IPS-15b (cell line): ENCODE results near the gene TTI1.

Experiments
- H3K27me3 ChIP-seq: one replicate; pipeline ENCODE4 v1.6.1; 2013; ENCODE audit warnings: low read length; ENCODE audit not compliant: control insufficient read depth, insufficient read depth
- H3K36me3 ChIP-seq: one replicate; pipeline ENCODE4 v1.6.1; 2013; ENCODE audit warnings: low read length; ENCODE audit not compliant: control insufficient read depth, insufficient read depth
- H3K4me1 ChIP-seq: one replicate; pipeline ENCODE4 v1.6.1; 2013; ENCODE audit warnings: mild to moderate bottlenecking, low read length; ENCODE audit not compliant: control insufficient read depth, insufficient read depth
- H3K4me3 ChIP-seq: one replicate; pipeline ENCODE4 v1.5.1; 2013; ENCODE audit warnings: low read depth, low read length
- H3K9ac ChIP-seq: one replicate; pipeline ENCODE4 v1.6.1; 2013; ENCODE audit warnings: low read depth, mild to moderate bottlenecking, low read length
- H3K9me3 ChIP-seq: one replicate; pipeline ENCODE4 v1.6.1; 2013; ENCODE audit warnings: mild to moderate bottlenecking, low read length; ENCODE audit not compliant: control insufficient read depth, insufficient read depth

Gene TTI1

DNA sequence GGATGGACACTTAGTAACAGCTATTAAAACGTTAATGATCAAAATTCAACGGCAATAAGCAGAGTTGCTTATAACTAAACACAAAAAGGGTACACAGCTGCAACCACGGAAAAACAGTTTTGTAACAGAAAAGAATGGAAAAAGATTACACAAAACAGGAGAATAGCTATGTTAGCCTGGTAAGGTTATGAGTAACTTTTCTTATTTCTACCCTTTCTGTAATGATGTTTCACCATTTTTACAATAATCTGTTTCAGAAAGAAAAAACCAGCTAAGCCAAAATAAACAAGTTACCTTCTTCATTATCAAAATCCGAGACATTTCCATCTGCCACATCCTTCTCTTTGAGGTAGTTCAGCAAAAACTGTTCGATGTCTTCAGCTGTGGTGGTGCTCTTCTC is 27.4 kb downstream of the TTI1 start:
- peaks cover 20% of the 10 kb centered on the region for H3K36me3 ChIP-seq
- no peak overlapping the region for H3K9ac ChIP-seq
- no peak overlapping the region for H3K4me3 ChIP-seq
- H3K27me3 ChIP-seq = no peaks in the 10 kb centered on the region
- H3K9me3 ChIP-seq = no peaks in the 10 kb centered on the region
- no peaks in the 10 kb centered on the region for H3K4me1 ChIP-seq

DNA sequence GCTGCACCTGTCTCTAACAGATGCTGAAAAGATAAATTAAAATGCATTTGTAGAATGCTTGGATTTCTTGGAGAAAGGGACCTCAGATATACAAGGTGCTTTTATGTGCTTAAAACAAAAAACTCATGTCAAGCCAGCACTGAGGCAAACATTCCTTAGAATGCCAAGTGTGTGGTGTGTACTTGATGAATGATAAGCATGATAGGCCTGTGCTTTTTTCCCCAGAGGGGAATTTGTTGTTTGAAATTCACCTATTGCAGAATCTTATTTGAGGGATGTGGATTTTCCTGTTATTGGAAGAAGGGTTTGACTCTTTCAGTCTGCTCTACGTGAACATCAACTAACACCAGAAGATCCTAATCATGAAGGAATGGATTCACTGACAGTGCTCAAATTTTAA is 28.8 kb downstream of the TTI1 start:
- H3K9me3 ChIP-seq = no peaks in the 10 kb centered on the region
- H3K4me3 ChIP-seq = no peak overlapping the region
- H3K4me1 ChIP-seq = no peaks in the 10 kb centered on the region
- H3K9ac ChIP-seq = no peak overlapping the region
- peaks cover 28% of the 10 kb centered on the region for H3K36me3 ChIP-seq
- H3K27me3 ChIP-seq = no peaks in the 10 kb centered on the region

DNA sequence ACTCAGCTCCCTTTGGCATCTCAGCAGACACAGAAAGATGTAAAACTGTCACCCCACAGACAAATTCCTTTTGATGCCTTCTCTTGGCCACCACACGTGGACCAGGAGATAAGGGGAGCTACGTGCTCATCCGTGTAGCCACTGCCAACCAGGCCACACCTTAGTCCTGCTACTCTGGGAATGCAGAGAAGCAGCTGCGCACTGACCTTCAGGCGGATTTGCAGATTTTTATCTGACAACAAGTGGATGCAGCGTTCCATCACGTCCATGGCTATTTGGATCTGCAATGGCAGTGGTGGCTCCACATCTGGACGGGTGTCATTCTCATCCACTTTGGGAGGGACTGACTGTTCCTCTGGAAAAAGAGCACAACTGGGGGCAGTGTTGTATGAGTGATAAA is 30.8 kb downstream of the TTI1 start:
- peaks cover 39% of the 10 kb centered on the region for H3K36me3 ChIP-seq
- no peaks in the 10 kb centered on the region for H3K9me3 ChIP-seq
- no peaks in the 10 kb centered on the region for H3K4me1 ChIP-seq
- H3K9ac ChIP-seq = no peak overlapping the region
- H3K4me3 ChIP-seq = no peak overlapping the region
- no peaks in the 10 kb centered on the region for H3K27me3 ChIP-seq

DNA sequence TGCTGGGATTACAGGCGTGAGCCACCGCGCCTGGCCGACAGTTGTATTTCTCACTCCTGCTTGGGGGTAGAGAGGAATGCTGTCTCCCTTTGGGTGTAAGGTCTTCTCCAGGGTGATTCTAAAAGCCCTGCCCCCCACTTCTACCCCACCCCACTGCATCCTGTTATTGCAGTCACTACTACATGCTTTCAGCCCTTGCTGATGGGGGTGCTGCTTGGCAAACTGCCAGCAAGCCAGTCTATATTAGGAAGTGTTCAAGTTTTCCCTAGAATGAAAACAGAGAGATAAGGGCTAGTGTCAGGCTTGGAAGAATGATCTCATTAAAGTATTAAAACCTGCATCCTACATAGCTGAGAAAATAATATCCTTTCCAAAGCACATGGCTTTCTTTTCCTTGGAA is 31.3 kb downstream of the TTI1 start:
- Histone ChIP-seq H3K4me3 (no peak overlapping the region), H3K36me3 (peaks cover 39% of the 10 kb centered on the region), H3K9ac (no peak overlapping the region), H3K9me3 (no peaks in the 10 kb centered on the region), H3K27me3 (no peaks in the 10 kb centered on the region), H3K4me1 (no peaks in the 10 kb centered on the region)

DNA sequence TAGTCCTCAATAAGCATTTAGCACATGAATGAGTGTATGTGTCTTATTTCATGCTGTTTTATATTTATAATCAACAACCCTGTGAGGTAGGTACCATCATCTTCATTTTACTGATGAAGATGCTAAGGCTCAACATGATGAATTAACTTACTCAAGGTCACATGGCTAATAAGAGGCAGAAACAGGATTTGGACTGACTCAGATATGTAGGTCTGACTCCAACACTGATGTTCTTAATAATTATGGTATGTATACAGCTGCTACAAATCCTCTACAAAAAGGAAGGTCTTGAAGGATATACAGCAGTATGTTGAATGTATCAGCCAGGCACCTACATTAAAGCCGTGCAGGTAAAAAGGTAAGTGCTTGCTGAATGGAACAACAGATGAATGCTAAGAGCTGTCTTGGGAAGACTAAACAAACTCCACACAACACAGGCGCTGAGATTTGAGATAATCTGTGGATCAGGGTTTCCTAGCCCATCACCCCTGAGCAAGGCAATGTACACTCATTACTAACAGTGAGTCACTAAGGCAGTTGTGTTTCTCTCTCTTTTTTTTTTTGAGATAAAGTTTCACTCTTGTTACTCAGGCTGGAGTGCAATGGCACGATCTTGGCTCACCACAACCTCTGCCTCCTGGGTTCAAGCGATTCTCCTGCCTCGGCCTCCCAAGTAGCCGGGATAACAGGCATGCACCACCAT is 31.9 kb downstream of the TTI1 start:
- no peaks in the 10 kb centered on the region for H3K9me3 ChIP-seq
- H3K4me1 ChIP-seq = no peaks in the 10 kb centered on the region
- H3K27me3 ChIP-seq = no peaks in the 10 kb centered on the region
- H3K9ac ChIP-seq = no peak overlapping the region
- H3K4me3 ChIP-seq = no peak overlapping the region
- H3K36me3 ChIP-seq = peaks cover 44% of the 10 kb centered on the region

DNA sequence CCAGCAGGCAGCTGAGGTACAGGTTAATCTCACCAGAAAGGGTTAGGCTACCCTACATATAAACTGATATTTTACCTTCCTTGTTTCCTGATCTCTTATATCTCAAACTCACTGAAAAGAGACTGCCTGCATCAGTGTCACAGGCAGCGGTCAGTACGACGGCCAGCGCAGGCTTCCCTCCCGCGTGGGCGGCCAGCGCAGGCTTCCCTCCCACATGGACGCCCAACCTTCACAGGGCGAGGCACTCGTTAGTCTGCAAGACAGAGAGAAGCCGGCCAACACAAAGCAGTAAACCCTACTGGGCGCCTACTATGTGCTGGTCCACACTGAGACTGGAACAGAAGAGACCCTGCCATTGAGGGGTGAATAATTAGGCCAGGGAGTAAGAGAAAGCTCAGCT is 33.0 kb downstream of the TTI1 start:
- no peaks in the 10 kb centered on the region for H3K27me3 ChIP-seq
- peaks cover 50% of the 10 kb centered on the region for H3K36me3 ChIP-seq
- no peaks in the 10 kb centered on the region for H3K4me1 ChIP-seq
- no peaks in the 10 kb centered on the region for H3K9me3 ChIP-seq
- H3K4me3 ChIP-seq = no peak overlapping the region
- H3K9ac ChIP-seq = no peak overlapping the region

DNA sequence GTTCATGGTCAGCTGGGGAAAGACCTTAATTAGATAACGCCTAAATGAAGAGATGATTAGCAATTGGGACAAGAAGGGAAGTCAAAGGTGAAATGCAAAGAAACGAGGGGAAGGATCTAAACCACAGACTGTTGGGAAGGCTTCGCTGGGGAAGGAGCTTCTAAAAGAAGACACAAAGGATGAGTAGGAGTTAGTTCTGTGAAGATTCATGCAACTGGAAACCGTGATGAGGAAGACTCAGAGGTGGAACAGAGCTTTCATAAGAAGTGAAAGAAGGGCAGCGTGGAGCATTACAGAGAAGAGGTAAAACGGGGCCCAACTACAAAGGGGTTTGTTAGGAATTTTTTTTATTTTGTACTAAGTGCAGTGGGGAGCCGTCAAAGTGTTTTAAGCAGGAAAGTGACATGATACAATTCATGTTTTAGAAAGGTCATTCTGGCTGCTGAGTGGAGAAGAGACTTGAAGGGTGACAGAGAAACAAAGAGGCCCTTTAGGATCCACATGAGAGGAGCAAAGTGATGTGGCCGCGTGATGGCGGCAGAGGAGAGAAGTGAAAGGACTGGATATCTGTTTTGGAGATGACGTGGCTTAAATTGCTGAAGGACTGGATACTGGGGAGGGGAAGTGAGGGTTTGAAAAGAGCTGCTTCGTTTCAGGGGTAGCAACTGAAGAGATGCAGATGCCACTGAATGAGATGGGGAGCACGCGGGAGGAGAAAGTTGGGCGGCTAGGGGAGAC is 33.6 kb downstream of the TTI1 start:
- Histone ChIP-seq H3K9me3 (no peaks in the 10 kb centered on the region), H3K36me3 (peaks cover 54% of the 10 kb centered on the region), H3K4me3 (no peak overlapping the region), H3K27me3 (no peaks in the 10 kb centered on the region), H3K4me1 (no peaks in the 10 kb centered on the region), H3K9ac (no peak overlapping the region)

DNA sequence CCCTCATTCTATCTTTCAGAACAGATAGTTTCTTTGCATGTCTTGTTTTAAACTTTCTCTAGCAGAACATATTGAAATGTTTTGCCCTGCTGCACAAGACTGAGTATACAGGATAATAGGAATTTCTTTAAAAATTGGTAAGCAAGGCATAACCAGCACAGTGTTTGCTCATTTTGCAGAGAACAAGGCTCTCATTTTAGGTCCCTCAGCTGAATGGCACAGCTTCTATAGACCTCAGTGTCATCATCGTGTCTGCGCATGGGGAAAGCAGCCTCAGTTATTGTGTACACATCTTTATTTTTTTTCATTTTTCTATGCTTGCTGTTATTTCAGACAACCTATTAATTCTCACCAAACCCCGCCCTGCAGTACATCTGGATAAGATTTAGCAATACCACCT is 35.7 kb downstream of the TTI1 start:
- Histone ChIP-seq H3K36me3 (peaks cover 47% of the 10 kb centered on the region), H3K4me1 (peaks cover 4% of the 10 kb centered on the region), H3K9me3 (no peaks in the 10 kb centered on the region), H3K27me3 (no peaks in the 10 kb centered on the region), H3K9ac (no peak overlapping the region), H3K4me3 (no peak overlapping the region)

DNA sequence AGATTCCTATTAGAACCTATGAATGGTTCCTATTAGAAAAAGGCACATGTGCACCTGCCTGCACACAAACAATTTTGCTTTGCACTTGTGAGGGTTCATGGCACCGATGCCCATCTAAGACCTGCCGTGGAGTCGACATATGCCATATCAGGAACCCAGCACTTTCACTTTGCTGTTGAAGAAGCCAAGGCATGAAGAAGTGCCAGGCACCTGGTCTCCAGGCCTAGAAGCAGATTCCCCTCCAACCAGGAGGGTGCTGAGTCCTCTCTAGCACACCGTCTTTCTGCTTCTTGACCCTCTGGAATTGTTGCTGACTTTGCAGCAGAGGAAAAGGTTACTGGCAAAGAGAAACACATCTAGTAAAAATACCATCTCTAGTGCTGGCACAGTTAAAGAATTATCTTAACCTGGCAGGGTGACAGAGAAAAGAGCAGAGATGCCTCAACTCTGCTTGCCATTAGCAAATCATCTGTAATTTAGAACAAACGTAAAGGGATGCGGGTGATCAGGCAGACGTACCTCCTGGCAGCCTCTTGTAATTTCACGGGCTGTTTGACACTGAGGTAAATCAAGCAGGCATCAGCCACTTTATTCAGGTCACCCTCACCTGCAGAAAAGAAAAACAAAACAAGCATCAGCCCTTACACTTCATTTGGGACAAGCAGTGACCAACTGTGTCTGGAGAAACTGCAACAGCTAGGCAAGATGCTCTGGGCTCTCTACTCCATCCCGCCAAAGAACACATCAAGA is 37.2 kb downstream of the TTI1 start:
- no peak overlapping the region for H3K4me3 ChIP-seq
- no peaks in the 10 kb centered on the region for H3K9me3 ChIP-seq
- H3K9ac ChIP-seq = no peak overlapping the region
- peaks cover 4% of the 10 kb centered on the region for H3K4me1 ChIP-seq
- peaks cover 47% of the 10 kb centered on the region for H3K36me3 ChIP-seq
- H3K27me3 ChIP-seq = no peaks in the 10 kb centered on the region

DNA sequence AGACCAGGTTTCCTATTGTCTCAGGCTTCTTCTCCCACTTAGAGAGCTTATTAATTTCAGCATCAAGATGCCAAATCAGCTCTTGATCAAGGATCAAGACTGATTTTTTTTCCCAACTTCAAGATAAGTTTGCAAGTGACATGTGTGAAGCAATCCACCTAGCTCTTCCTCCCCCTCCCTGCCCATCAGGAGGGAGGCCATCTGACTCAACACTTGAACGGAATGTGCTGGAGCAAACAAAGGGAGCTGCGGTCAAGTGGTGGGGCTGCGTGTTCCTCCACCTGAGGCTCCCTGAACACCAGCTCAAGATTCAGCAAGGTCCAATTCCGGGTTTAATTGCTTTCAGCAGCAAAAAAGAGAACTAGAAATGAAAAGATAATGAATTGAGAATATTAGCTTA is 38.7 kb downstream of the TTI1 start:
- no peak overlapping the region for H3K4me3 ChIP-seq
- H3K27me3 ChIP-seq = no peaks in the 10 kb centered on the region
- H3K4me1 ChIP-seq = peaks cover 4% of the 10 kb centered on the region
- no peak overlapping the region for H3K9ac ChIP-seq
- no peaks in the 10 kb centered on the region for H3K9me3 ChIP-seq
- H3K36me3 ChIP-seq = peaks cover 38% of the 10 kb centered on the region

DNA sequence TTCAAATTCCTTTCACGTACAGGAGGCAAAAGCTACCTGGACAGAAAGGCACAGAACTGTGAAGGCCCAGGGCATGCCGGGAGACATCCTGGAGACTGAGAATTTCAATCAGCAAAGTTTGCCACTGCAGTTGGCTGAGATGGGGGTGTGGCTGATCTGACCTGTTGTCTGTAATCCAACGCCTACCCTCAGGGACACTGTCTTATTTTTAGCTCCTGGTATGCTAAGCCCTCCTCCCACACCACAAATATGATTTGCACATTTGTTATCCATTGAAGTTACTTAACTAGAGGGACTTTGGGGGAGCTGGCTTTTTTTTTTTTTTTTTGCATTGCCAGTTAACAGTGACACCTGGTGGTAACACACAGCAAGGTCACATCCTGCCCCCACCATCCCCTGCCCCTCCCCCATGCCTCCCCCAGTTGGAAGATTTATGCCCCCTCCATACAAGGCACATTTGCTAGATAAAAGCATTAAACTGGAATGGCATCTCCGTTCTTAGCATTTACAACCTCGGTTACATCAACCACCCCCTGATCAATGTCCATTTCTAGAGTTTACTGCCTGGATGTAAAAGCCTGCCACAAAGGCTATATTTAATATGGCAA is 40.4 kb downstream of the TTI1 start:
- Histone ChIP-seq H3K9ac (no peak overlapping the region), H3K9me3 (no peaks in the 10 kb centered on the region), H3K27me3 (no peaks in the 10 kb centered on the region), H3K36me3 (peaks cover 27% of the 10 kb centered on the region), H3K4me3 (no peak overlapping the region), H3K4me1 (peaks cover 4% of the 10 kb centered on the region)
